NB4 (cell line): ENCODE results near the gene SLC29A4.

Source experiments
- MYC ChIP-seq: IDR thresholded peaks from 2 replicates; pipeline ENCODE4 v1.6.1; 2011; ENCODE audit warnings: low read depth, low read length
- POLR2A ChIP-seq: IDR thresholded peaks from 2 replicates; pipeline ENCODE4 v1.6.1; 2011; ENCODE audit warnings: mild to moderate bottlenecking; ENCODE audit not compliant: insufficient read length; ENCODE audit errors: extremely low read depth
- TF ChIP-seq, protein P1 (sequence below): IDR thresholded peaks from one replicate; pipeline ENCODE4 v1.5.1; 2012; ENCODE audit warnings: low read depth, low read length
- TF ChIP-seq, protein P2 (sequence below): IDR thresholded peaks from 2 replicates; pipeline ENCODE4 v1.6.1; 2011; ENCODE audit warnings: low read depth, low read length

DNA sequence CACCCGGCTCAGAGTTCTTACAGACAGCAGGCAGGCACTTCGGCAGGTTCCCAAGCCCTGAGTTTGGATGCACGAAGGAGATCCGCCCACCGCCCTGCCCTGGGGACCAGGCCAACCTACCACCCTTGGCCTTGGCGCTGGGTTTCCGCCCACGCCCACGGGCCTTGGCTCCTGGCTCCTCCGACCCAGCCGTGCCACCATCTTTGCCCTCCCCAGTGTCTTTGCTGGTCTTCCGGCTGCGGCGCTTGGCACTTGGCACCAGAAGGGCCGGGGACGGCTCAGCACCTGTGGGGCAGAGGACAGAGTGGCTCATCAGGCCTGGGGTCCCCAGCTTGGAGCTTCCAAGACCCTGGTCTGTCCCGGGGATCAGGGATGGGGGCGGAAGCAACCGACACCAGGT lies 32.1 kb downstream of the SLC29A4 start:
- TF ChIP-seq POLR2A (no peak), MYC (no peak)
- TF ChIP-seq, protein P1, sequence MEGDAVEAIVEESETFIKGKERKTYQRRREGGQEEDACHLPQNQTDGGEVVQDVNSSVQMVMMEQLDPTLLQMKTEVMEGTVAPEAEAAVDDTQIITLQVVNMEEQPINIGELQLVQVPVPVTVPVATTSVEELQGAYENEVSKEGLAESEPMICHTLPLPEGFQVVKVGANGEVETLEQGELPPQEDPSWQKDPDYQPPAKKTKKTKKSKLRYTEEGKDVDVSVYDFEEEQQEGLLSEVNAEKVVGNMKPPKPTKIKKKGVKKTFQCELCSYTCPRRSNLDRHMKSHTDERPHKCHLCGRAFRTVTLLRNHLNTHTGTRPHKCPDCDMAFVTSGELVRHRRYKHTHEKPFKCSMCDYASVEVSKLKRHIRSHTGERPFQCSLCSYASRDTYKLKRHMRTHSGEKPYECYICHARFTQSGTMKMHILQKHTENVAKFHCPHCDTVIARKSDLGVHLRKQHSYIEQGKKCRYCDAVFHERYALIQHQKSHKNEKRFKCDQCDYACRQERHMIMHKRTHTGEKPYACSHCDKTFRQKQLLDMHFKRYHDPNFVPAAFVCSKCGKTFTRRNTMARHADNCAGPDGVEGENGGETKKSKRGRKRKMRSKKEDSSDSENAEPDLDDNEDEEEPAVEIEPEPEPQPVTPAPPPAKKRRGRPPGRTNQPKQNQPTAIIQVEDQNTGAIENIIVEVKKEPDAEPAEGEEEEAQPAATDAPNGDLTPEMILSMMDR: no peak
- TF ChIP-seq, protein P2, sequence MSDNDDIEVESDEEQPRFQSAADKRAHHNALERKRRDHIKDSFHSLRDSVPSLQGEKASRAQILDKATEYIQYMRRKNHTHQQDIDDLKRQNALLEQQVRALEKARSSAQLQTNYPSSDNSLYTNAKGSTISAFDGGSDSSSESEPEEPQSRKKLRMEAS: no peak
